CD4-positive, CD25-positive, alpha-beta regulatory T cell (primary cell): ENCODE results near the gene GTF3C5. TPM values are rescaled to one million over a fixed set of nuclear protein-coding genes. Genes with fewer than 3 reads are reported as not detected.
"Not testable (repeated sequence)": the region's sequence is repeated elsewhere in the genome, so short reads cannot be mapped to it uniquely, and the experiment has no call there.

Experiments
- ATAC-seq, 2 donors: fragments of 150-1000 bp; cut with Tn5 transposase; one replicate each; pipeline ENCODE4 v1.10.0; 2021; ENCODE audit warnings: low read depth in 2 of 2, moderate number of reproducible peaks in 2 of 2, moderate library complexity in 1 of 2
- DNase-seq, 3 donors: peaks; one replicate each; pipeline versions ENCODE4 v3.0.0 to v3.0.0-alpha.2; 2012 to 2022; ENCODE audit warnings: mixed read lengths in 1 of 3
- H3K27ac ChIP-seq: one replicate; pipeline ENCODE4 v1.7.0; 2013; ENCODE audit warnings: mild to moderate bottlenecking, low read length; ENCODE audit not compliant: insufficient read depth, poor library complexity, severe bottlenecking
- H3K27me3 ChIP-seq: one replicate; pipeline ENCODE4 v1.7.0; 2013; ENCODE audit warnings: low read length; ENCODE audit not compliant: control insufficient read depth, insufficient read depth
- H3K36me3 ChIP-seq: one replicate; pipeline ENCODE4 v1.7.0; 2013; ENCODE audit warnings: mild to moderate bottlenecking, low read length, moderate library complexity; ENCODE audit not compliant: control insufficient read depth, insufficient read depth
- H3K4me1 ChIP-seq: 2 replicates; pipeline ENCODE4 v1.7.0; 2013; ENCODE audit warnings: mild to moderate bottlenecking, low read length; ENCODE audit not compliant: insufficient read depth, control insufficient read depth, poor library complexity, severe bottlenecking
- H3K4me3 ChIP-seq: one replicate; pipeline ENCODE4 v1.7.0; 2013; ENCODE audit warnings: low read depth, mild to moderate bottlenecking, low read length, moderate library complexity
- H3K9me3 ChIP-seq, 2 experiments: 1 replicate in 1 of 2; 2 replicates in 1 of 2; pipeline ENCODE4 v1.7.0; 2013; ENCODE audit warnings: low read length in 2 of 2, mild to moderate bottlenecking in 1 of 2, moderate library complexity in 1 of 2; ENCODE audit not compliant: control insufficient read depth in 2 of 2
- H3K27ac Mint-ChIP-seq, 3 donors: one replicate each; pipeline ENCODE4 v1.8.0; 2020 to 2022; ENCODE audit warnings: mild to moderate bottlenecking in 3 of 3, mixed read lengths in 3 of 3, moderate library complexity in 2 of 3
- H3K27me3 Mint-ChIP-seq: one replicate; pipeline ENCODE4 v1.8.0; 2022; ENCODE audit warnings: mild to moderate bottlenecking, mixed read lengths
- H3K36me3 Mint-ChIP-seq: one replicate; pipeline ENCODE4 v1.8.0; 2020; ENCODE audit warnings: mixed read lengths
- H3K4me1 Mint-ChIP-seq, 4 donors: one replicate each; pipeline ENCODE4 v1.8.0; 2020 to 2022; ENCODE audit warnings: mixed read lengths in 4 of 4, mild to moderate bottlenecking in 1 of 4
- H3K4me3 Mint-ChIP-seq, 4 donors: one replicate each; pipeline ENCODE4 v1.8.0; 2020 to 2022; ENCODE audit warnings: mild to moderate bottlenecking in 4 of 4, mixed read lengths in 4 of 4, moderate library complexity in 3 of 4
- H3K9me3 Mint-ChIP-seq, 7 donors: one replicate each; pipeline ENCODE4 v1.8.0; 2020 to 2022; ENCODE audit warnings: mixed read lengths in 7 of 7, mild to moderate bottlenecking in 3 of 7, moderate library complexity in 2 of 7
- polyA plus RNA-seq, 4 donors: library from polyadenylated mRNA; unstranded; fragments of 300-500 nt; fragmentation: Illumina TruSeq; gene quantifications; one replicate each; pipeline ENCODE4 v1.2.3, GENCODE V29; 2021
- total RNA-seq: library from RNA; stranded (reverse); gene quantifications from one replicate; pipeline ENCODE4 v1.2.3, GENCODE V29; 2022

The GTF3C5 gene
- total and polyA plus RNA-seq, 5 donors from 2014 or later, result 35.8 to 50.5 (median 40.2) TPM

- DNase-seq, ATAC-seq, H3K9me3 Mint-ChIP-seq, H3K36me3 ChIP-seq, H3K36me3 Mint-ChIP-seq, H3K9me3 ChIP-seq, H3K27ac ChIP-seq, H3K4me3 ChIP-seq, H3K27me3 ChIP-seq, H3K4me3 Mint-ChIP-seq, H3K27ac Mint-ChIP-seq, H3K27me3 Mint-ChIP-seq: not testable (repeated sequence)
- peaks cover 32% of the 10 kb centered on the region for H3K4me1 ChIP-seq
- peaks cover 10 to 33% (median 23%) of the 10 kb centered on the region in 4 donors for H3K4me1 Mint-ChIP-seq
These were observed 31.0 kb downstream of the GTF3C5 start, which contains the start of gene CEL for GRCh38 chr9:133061764-133062145. Gene CEL (plus strand): TSS chr9:133061981. CDS start chr9:133062003, 22 bp downstream.

- not testable (repeated sequence) for H3K27ac ChIP-seq, H3K36me3 ChIP-seq, H3K27me3 Mint-ChIP-seq, H3K9me3 ChIP-seq, ATAC-seq, H3K27me3 ChIP-seq, H3K27ac Mint-ChIP-seq, H3K9me3 Mint-ChIP-seq, H3K4me3 Mint-ChIP-seq, H3K36me3 Mint-ChIP-seq, DNase-seq, H3K4me3 ChIP-seq
- H3K4me1 Mint-ChIP-seq, result peaks cover 10 to 30% (median 21%) of the 10 kb centered on the region in 4 donors
- H3K4me1 ChIP-seq, result peaks cover 28% of the 10 kb centered on the region
These were observed 31.8 kb downstream of the GTF3C5 start for GRCh38 chr9:133062569-133062968.

- Histone ChIP-seq H3K36me3 (no peaks in the 10 kb centered on the region), H3K4me3 (no peak overlapping the region), H3K27ac (no peak overlapping the region), H3K27me3 (no peaks in the 10 kb centered on the region), H3K9me3 (no peaks in the 10 kb centered on the region), H3K4me1 (peaks cover 24% of the 10 kb centered on the region)
- DNase-seq (no peak), ATAC-seq (no peak)
- Mint-ChIP-seq H3K9me3 (peaks cover 0 to 1% (median 0%) of the 10 kb centered on the region in 7 donors), H3K36me3 (peaks cover 8% of the 10 kb centered on the region), H3K27me3 (no peaks in the 10 kb centered on the region), H3K4me3 (no peak overlapping the region), H3K4me1 (peaks cover 10 to 25% (median 19%) of the 10 kb centered on the region in 4 donors), H3K27ac (peak overlapping the region in 1 of 3 donors; percentile 31)
These were observed 32.3 kb downstream of the GTF3C5 start for GRCh38 chr9:133063159-133063499.

- no peaks in the 10 kb centered on the region for H3K27me3 Mint-ChIP-seq
- Histone ChIP-seq H3K36me3 (no peaks in the 10 kb centered on the region), H3K27me3 (no peaks in the 10 kb centered on the region), H3K27ac (no peak overlapping the region), H3K9me3 (no peaks in the 10 kb centered on the region), H3K4me1 (peaks cover 20% of the 10 kb centered on the region), H3K4me3 (no peak overlapping the region)
- no peak overlapping the region for H3K4me3 Mint-ChIP-seq
- H3K4me1 Mint-ChIP-seq, result peaks cover 10 to 20% (median 14%) of the 10 kb centered on the region in 4 donors
- peak overlapping the region in 1 of 3 donors; percentile 31 for H3K27ac Mint-ChIP-seq
- no peak for ATAC-seq
- H3K36me3 Mint-ChIP-seq, result peaks cover 4% of the 10 kb centered on the region
- no peak for DNase-seq
- H3K9me3 Mint-ChIP-seq, result no peaks in the 10 kb centered on the region
These were observed 32.9 kb downstream of the GTF3C5 start for GRCh38 chr9:133063500-133064231.

GRCh38 chr9:133064241-133065069, 33.7 kb downstream of the GTF3C5 start:
- ATAC-seq, result no peak
- H3K36me3 Mint-ChIP-seq, result no peaks in the 10 kb centered on the region
- H3K27ac Mint-ChIP-seq, result peak overlapping the region in 1 of 3 donors; percentile 42
- H3K4me1 Mint-ChIP-seq, result peaks cover 2 to 12% (median 7%) of the 10 kb centered on the region in 4 donors
- Histone ChIP-seq H3K4me1 (peaks cover 12% of the 10 kb centered on the region), H3K36me3 (no peaks in the 10 kb centered on the region), H3K27ac (no peak overlapping the region), H3K4me3 (no peak overlapping the region), H3K27me3 (no peaks in the 10 kb centered on the region), H3K9me3 (no peaks in the 10 kb centered on the region)
- H3K27me3 Mint-ChIP-seq, result no peaks in the 10 kb centered on the region
- no peaks in the 10 kb centered on the region for H3K9me3 Mint-ChIP-seq
- no peak for DNase-seq
- no peak overlapping the region for H3K4me3 Mint-ChIP-seq

- Mint-ChIP-seq H3K36me3 (no peaks in the 10 kb centered on the region), H3K27ac (no peak overlapping the region), H3K4me1 (peaks cover 0 to 6% (median 3%) of the 10 kb centered on the region in 4 donors), H3K4me3 (no peak overlapping the region), H3K27me3 (no peaks in the 10 kb centered on the region), H3K9me3 (no peaks in the 10 kb centered on the region)
- Histone ChIP-seq H3K9me3 (no peaks in the 10 kb centered on the region), H3K27ac (no peak overlapping the region), H3K36me3 (no peaks in the 10 kb centered on the region), H3K4me1 (peaks cover 6% of the 10 kb centered on the region), H3K27me3 (no peaks in the 10 kb centered on the region), H3K4me3 (no peak overlapping the region)
- no peak for ATAC-seq
- no peak for DNase-seq
These were observed 34.2 kb downstream of the GTF3C5 start for GRCh38 chr9:133065070-133065388.

GRCh38 chr9:133066181-133066983, 35.6 kb downstream of the GTF3C5 start:
- Mint-ChIP-seq H3K4me1 (no peaks in the 10 kb centered on the region), H3K9me3 (no peaks in the 10 kb centered on the region), H3K36me3 (no peaks in the 10 kb centered on the region), H3K27ac (peak overlapping the region in 1 of 3 donors; percentile 71), H3K27me3 (no peaks in the 10 kb centered on the region), H3K4me3 (no peak overlapping the region)
- Histone ChIP-seq H3K27me3 (no peaks in the 10 kb centered on the region), H3K4me1 (no peaks in the 10 kb centered on the region), H3K36me3 (no peaks in the 10 kb centered on the region), H3K9me3 (no peaks in the 10 kb centered on the region), H3K27ac (no peak overlapping the region), H3K4me3 (no peak overlapping the region)
- DNase-seq (no peak), ATAC-seq (no peak)
